Left cardiac atrium (tissue), 4 donors: ENCODE measurements around the gene KCNV2. TPM values are rescaled to one million over a fixed set of nuclear protein-coding genes. Genes with fewer than 3 reads are reported as not detected.
A peak's percentile ranks its signal among the peaks of the same experiment; 100 is the strongest.

Experiments used
- ATAC-seq, 2 donors: fragments of 200-7000 bp; cut with Tn5 transposase; one replicate each; pipeline ENCODE4 v1.9.1; 2020; ENCODE audit warnings: mild to moderate bottlenecking in 2 of 2, moderate library complexity in 2 of 2
- DNase-seq: peaks from one replicate; pipeline ENCODE4 v3.0.0-alpha.2; 2020
- intact Hi-C, 2 donors: fragments of 100-400 bp; cut with DNase I; formaldehyde crosslinking; loops; one replicate each; pipeline versions ENCODE4 v1.14.1 to v1.15.1; 2022 to 2023
- total RNA-seq, 2 donors: library from RNA; stranded (reverse); fragmentation: NEBNext Ultra II Directional; extraction: Animal tissue kit (Norgen Biotek cat#: 25700); gene quantifications; one replicate each; pipeline ENCODE4 v1.2.1, GENCODE V29; 2021
- donor health status: DM: no; HTN: yes; CAD: no.
- donor health status: DM: no; HTN: yes; CAD: no; lungs with severe emphysema.
- donor health status: DM: yes; HTN: yes; CAD: no.
- donor health status: Dilated cardiomyopathy.

Gene KCNV2
- total RNA-seq, 2 donors from 2014 or later, result not detected

DNA sequence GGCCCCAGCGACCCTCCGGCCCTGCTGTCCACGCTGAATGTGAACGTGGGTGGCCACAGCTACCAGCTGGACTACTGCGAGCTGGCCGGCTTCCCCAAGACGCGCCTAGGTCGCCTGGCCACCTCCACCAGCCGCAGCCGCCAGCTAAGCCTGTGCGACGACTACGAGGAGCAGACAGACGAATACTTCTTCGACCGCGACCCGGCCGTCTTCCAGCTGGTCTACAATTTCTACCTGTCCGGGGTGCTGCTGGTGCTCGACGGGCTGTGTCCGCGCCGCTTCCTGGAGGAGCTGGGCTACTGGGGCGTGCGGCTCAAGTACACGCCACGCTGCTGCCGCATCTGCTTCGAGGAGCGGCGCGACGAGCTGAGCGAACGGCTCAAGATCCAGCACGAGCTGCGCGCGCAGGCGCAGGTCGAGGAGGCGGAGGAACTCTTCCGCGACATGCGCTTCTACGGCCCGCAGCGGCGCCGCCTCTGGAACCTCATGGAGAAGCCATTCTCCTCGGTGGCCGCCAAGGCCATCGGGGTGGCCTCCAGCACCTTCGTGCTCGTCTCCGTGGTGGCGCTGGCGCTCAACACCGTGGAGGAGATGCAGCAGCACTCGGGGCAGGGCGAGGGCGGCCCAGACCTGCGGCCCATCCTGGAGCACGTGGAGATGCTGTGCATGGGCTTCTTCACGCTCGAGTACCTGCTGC, 839 bp downstream of the KCNV2 start:
- DNase-seq (no peak), ATAC-seq (no peak)
- intact Hi-C loops, result no loop called here

DNA sequence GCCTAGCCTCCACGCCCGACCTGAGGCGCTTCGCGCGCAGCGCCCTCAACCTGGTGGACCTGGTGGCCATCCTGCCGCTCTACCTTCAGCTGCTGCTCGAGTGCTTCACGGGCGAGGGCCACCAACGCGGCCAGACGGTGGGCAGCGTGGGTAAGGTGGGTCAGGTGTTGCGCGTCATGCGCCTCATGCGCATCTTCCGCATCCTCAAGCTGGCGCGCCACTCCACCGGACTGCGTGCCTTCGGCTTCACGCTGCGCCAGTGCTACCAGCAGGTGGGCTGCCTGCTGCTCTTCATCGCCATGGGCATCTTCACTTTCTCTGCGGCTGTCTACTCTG, 1.4 kb downstream of the KCNV2 start:
- ATAC-seq (peak in 1 of 2 donors; percentile 15), DNase-seq (no peak)
- intact Hi-C loops, result no loop called here

DNA sequence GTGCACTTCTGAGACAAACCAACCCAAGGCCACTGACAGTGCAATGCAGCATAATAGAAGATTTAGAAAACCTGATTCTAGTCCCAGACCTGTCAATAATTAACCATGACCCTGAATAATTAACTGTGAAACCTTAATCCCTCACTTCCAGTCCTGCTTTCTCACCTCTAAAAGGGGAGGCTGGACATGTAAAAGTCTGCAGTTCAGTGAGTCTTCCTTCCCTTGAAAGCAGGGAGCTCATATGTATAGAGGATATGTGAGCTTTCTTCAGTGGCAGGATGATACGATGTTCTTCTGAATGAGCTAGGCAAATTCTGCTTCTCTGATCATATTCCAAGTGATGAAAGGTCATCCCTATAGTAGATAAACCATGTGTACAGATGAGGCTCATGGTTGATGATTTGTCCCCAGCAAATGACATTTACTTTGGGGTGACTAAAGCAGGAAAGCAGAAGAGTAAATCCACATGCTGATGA, 2.9 kb downstream of the KCNV2 start:
- intact Hi-C loops, result no loop called here
- ATAC-seq (no peak), DNase-seq (no peak)

DNA sequence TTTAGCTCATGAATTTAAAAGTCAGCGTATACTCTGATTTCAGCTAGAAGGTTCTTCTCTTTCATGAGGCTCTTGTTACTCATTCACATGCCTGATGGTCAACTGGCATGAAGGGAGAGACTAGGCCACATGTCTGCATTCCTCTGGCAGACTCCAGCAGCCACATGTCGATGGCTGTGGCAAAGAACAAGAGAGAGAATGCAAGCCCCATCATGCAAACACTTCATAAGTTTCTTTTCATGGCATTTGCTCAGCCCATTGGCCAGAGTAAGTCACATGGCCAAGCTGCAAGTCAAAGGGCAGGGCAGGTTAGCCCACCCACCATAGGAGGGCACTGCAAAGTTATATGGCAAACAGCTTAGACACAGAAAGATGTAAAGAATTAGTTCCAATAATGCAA, 5.4 kb downstream of the KCNV2 start:
- ATAC-seq (no peak), DNase-seq (no peak)
- intact Hi-C loops, result no loop called here

GRCh38 chr9:2723376-2724065, 6.2 kb downstream of the KCNV2 start:
- intact Hi-C loops, result no loop called here
- ATAC-seq (no peak), DNase-seq (no peak)

- DNase-seq (no peak), ATAC-seq (no peak)
- intact Hi-C loops, result no loop called here
These were observed 7.8 kb downstream of the KCNV2 start for GRCh38 chr9:2725126-2725525.

DNA sequence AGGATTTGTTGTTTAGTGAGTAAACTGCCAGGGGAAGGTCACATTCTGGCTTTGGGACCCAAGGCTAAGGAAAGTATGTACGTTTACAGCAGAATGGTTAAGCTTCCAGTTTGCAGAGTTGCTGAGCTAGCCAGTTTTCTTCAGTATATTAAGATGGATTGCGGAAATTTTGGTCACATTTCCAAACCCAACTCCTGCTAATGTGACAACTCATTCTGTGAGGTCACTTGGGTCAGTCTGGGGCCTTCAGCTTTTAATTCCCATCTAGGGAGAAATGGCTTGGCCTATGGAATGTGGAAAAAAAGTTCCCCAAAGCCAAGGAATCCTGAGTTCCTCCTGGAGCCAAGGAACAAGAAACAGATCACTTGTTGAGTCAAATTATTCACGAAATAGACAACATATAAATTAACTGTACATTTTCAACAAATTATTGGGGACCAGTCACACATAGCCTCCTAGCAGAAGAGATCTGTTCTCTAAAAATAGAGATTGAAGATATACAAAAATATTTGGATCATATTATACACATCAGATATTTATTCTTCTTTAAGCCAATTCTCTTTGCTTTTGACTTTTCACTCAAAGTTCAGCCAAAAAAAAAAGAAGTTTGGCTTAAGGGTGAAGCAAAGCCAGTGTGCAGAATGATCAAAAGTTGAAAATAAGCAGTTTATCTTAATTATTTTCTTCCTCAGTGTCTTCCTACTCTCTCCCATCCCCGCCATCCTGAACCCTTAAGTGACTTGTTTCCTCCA, 8.8 kb downstream of the KCNV2 start:
- peak in 1 of 2 donors; percentile 51 for ATAC-seq

DNA sequence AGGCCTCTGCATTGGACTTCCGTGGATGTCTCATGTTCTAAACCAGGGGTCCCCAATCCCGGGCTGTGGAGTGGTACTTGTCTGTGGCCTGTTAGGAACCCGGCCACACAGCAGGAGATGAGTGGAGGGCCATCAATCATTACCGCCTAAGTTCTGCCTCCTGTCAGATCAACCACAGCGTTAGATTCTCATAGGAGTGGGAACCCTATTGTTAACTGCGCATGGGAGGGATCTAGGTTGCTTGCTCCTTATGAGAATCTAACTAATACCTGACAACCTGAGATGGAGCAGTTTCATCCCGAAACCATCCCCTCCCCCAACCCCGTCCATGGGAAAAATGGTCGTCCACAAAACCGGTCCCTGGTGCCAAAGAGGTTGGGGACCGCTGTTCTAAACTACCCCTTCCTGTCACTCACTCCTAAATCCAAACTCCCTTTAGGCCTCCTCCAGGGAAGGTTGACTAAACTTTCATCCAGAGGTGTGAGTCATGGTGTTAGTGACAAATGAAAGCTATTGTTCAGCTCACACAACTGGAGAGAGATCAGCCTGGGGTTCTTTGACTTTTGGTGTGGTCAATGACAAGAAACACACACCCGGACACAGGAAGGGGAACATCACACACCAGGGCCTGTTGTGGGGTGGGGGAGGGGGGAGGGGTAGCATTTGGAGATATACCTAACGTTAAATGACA, 9.5 kb downstream of the KCNV2 start:
- DNase-seq, result no peak
- ATAC-seq, result peak in 1 of 2 donors; percentile 38
- intact Hi-C loops, result no loop called here

More for the DNA sequence above, 8.8 kb downstream of the KCNV2 start:
- intact Hi-C loops, result no loop called here
- no peak for DNase-seq

- ATAC-seq (no peak), DNase-seq (no peak)
- intact Hi-C loops, result no loop called here
These were observed 10.1 kb downstream of the KCNV2 start for GRCh38 chr9:2727374-2727773.

DNA sequence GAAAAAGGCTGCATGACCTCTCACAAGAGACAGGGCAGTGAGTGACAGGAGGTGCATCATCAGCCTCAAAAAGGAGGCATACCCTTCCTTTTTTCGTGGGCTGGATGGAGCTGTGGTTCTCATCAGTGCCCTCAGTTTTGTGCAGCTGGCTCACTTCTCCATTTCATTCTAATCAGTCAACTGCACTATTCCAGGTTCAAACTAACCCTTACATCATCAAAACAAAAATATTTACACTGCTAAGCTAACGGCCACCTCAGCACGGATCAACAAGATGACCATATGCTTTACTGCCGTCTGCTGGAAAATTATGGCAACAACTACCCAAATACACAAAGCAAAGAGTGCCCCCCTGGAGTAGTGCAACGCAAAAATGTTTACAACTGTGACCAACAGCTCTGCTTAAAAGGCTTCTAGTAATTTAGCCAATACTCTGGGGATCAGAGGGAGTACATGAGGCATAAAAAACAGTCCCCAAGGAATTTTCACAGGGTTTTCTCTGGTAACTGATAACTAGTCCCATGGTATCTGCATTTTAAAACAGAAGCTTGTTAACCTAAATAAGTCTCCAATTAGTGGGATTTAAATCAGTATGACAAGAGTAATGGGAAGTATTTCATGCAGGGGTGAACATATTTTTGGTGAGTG, 10.8 kb downstream of the KCNV2 start:
- DNase-seq, result no peak
- intact Hi-C loops, result no loop called here
- ATAC-seq, result peak; percentile 80 to 82

GRCh38 chr9:2729003-2729402, 11.7 kb downstream of the KCNV2 start:
- DNase-seq (no peak), ATAC-seq (peak in 1 of 2 donors; percentile 15)
- intact Hi-C loops, result no loop called here

GRCh38 chr9:2729721-2730120, 12.4 kb downstream of the KCNV2 start:
- DNase-seq (no peak), ATAC-seq (peak in 1 of 2 donors; percentile 8)
- intact Hi-C loops, result loop anchor here in 1 of 2 donors (5.0 kb wide), 1 partner anchor 597 kb away; no protein-coding TSS in a partner anchor

- DNase-seq (no peak), ATAC-seq (no peak)
- intact Hi-C loops, result loop anchor here in 1 of 2 donors (5.0 kb wide), 1 partner anchor 599 kb away; no protein-coding TSS in a partner anchor
These were observed 13.7 kb downstream of the KCNV2 start for GRCh38 chr9:2730971-2731370.

GRCh38 chr9:2732492-2732891, 15.2 kb downstream of the KCNV2 start:
- ATAC-seq (no peak), DNase-seq (no peak)
- intact Hi-C loops, result loop anchor here in 1 of 2 donors (5.0 kb wide), 1 partner anchor 600 kb away; no protein-coding TSS in a partner anchor

DNA sequence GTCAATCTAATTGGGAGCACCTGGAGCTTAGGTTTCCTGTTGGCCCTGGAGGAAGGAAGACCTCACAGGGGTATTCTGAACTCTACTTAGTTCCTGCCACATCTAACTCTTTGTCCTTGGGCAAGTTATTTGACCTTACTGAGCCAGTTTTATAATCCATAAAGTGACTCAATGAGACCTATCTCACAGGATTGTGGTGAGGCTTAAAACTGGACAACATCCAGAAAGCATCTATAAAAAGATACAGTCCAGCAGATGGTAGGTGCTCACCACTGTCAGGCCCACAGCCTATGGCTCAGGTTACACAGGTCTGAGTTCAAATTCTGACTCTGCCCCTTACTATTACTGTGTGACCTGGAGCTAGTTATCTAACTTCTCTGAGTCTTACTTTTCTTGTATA, 23.3 kb downstream of the KCNV2 start:
- peak in 1 of 2 donors; percentile 34 for ATAC-seq
- DNase-seq, result no peak
- intact Hi-C loops, result no loop called here

GRCh38 chr9:2741441-2742158, 24.3 kb downstream of the KCNV2 start:
- no peak for ATAC-seq
- no peak for DNase-seq
- intact Hi-C loops, result no loop called here

- no peak for DNase-seq
- intact Hi-C loops, result no loop called here
- peak in 1 of 2 donors; percentile 66 for ATAC-seq
These were observed 24.9 kb downstream of the KCNV2 start for GRCh38 chr9:2742214-2742613.

DNA sequence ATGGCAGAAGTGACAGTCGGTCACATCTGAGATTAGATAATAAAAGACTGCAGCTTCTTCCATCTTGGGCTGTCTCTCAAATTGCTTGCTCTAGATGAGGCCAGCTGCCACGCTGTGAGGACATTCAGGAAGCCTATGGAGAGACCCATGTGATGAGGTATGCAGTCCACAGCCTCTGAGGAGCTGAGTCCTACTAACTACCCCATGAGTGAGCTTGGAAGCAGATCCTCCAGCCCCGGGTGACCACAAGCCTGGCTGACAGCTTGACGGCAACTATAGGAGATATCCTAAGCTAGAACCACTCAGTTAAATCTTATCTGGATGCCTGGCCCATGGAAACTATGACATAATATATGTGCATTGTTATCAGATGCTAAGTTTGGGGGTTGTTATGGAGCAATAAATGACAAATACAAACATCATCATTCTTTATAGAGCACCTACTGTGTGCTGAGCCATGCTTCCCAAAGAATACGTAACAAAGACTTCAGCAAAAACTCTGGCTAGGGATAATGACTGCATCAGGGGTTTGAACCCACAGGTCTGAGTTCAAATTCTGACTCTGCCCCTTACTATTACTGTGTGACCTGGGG, 26.7 kb downstream of the KCNV2 start:
- intact Hi-C loops, result no loop called here
- no peak for DNase-seq
- no peak for ATAC-seq
